Epithelial cell of esophagus (primary cell): Measurements from ENCODE around the gene SEMA5A.

ENCODE experiments used
- DNase-seq: peaks from one replicate; pipeline ENCODE4 v3.0.0; 2010; ENCODE audit warnings: low read depth
- H3K4me3 ChIP-seq: 2 replicates; pipeline ENCODE4 v1.5.1; 2011; ENCODE audit warnings: mild to moderate bottlenecking, low read length, control low read depth
- CTCF ChIP-seq: IDR thresholded peaks from 2 replicates; pipeline ENCODE4 v1.5.1; 2011; ENCODE audit warnings: low read depth, mild to moderate bottlenecking, low read length, control low read depth, inconsistent platforms; ENCODE audit not compliant: insufficient read depth; ENCODE audit errors: missing control alignments

Gene SEMA5A

GRCh38 chr5:9187614-9188013 lies 358.3 kb downstream of the SEMA5A start:
- no peak for TF ChIP-seq CTCF
- H3K4me3 ChIP-seq = no peak overlapping the region
- no peak for DNase-seq

GRCh38 chr5:9186069-9186468 lies 359.8 kb downstream of the SEMA5A start:
- no peak for TF ChIP-seq CTCF
- no peak for DNase-seq
- H3K4me3 ChIP-seq = no peak overlapping the region

- H3K4me3 ChIP-seq = no peak overlapping the region
- TF ChIP-seq CTCF = no peak
- DNase-seq = no peak
Observed at GRCh38 chr5:9183992-9184391, 361.9 kb downstream of the SEMA5A start.

GRCh38 chr5:9182899-9183695 lies 362.8 kb downstream of the SEMA5A start:
- no peak for TF ChIP-seq CTCF
- H3K4me3 ChIP-seq = no peak overlapping the region
- no peak for DNase-seq

- TF ChIP-seq CTCF = no peak
- no peak overlapping the region for H3K4me3 ChIP-seq
- DNase-seq = no peak
Observed at GRCh38 chr5:9176641-9177040, 369.2 kb downstream of the SEMA5A start.

- H3K4me3 ChIP-seq = no peak overlapping the region
- DNase-seq = no peak
- TF ChIP-seq CTCF = no peak
Observed at GRCh38 chr5:9174446-9174845, 371.4 kb downstream of the SEMA5A start.
